Suprapubic skin (tissue), 3 donors: Measurements from ENCODE around the gene ID4.

Experiments used
- EP300 ChIP-seq: sonication (generic); formaldehyde crosslinking; IDR thresholded peaks from one replicate; pipeline ENCODE4 v1.6.1; 2017; ENCODE audit warnings: antibody characterized with exemption
- TF ChIP-seq, protein P1 (sequence below), 2 donors: fragments of 200-600 bp in 1 of 2; fragments of 450-650 bp in 1 of 2; sonication (generic) in 1 of 2; IDR thresholded peaks; one replicate each; pipeline ENCODE4 v1.5.1; 2016 to 2019; ENCODE audit warnings: antibody characterized with exemption in 2 of 2, mild to moderate bottlenecking in 1 of 2, moderate library complexity in 1 of 2

- TF ChIP-seq EP300: no peak
- TF ChIP-seq, protein P1, sequence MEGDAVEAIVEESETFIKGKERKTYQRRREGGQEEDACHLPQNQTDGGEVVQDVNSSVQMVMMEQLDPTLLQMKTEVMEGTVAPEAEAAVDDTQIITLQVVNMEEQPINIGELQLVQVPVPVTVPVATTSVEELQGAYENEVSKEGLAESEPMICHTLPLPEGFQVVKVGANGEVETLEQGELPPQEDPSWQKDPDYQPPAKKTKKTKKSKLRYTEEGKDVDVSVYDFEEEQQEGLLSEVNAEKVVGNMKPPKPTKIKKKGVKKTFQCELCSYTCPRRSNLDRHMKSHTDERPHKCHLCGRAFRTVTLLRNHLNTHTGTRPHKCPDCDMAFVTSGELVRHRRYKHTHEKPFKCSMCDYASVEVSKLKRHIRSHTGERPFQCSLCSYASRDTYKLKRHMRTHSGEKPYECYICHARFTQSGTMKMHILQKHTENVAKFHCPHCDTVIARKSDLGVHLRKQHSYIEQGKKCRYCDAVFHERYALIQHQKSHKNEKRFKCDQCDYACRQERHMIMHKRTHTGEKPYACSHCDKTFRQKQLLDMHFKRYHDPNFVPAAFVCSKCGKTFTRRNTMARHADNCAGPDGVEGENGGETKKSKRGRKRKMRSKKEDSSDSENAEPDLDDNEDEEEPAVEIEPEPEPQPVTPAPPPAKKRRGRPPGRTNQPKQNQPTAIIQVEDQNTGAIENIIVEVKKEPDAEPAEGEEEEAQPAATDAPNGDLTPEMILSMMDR (IDR thresholded peaks at IDR 0.05): no peak
Observed at GRCh38 chr6:19806971-19807396, 30.2 kb upstream of the ID4 start.
